A549 (cell line): Measurements from ENCODE around the gene MATN4. TPM values are rescaled to one million over a fixed set of nuclear protein-coding genes. Genes with fewer than 3 reads are reported as not detected.
A peak's percentile ranks its signal among the peaks of the same experiment; 100 is the strongest.

Source experiments
- ATAC-seq, 2 experiments: fragments of 200-7000 bp in 1 of 2; fragments of >200 bp in 1 of 2; cut with Nextera tagmentation in 1 of 2; cut with Tn5 transposase in 1 of 2; 3 replicates each; pipeline versions ENCODE4 v1.8.0 to v1.9.1; 2018 to 2020; ENCODE audit warnings: mild to moderate bottlenecking in 1 of 2, moderate library complexity in 1 of 2
- CTCF ChIA-PET: fragments of 300-600 bp; sonication (Branson Sonifier 250); formaldehyde crosslinking; extraction: SDS; loops from one replicate; lab custom pipeline; 2021; ENCODE audit warnings: antibody characterized with exemption, inconsistent platforms; lab: Yijun Ruan, JAX
- POLR2A ChIA-PET: fragments of 350-600 bp; formaldehyde crosslinking; extraction: SDS; loops from one replicate; lab custom pipeline; 2021; ENCODE audit warnings: antibody characterized with exemption, inconsistent platforms; lab: Yijun Ruan, JAX
- DNase-seq, 2 experiments: peaks; one replicate each; pipeline versions ENCODE4 v3.0.0 to v3.0.0-alpha.2; 2011 to 2016; ENCODE audit warnings: low read depth in 1 of 2, low spot score in 1 of 2
- FAIRE-seq: peaks from 2 replicates; lab custom pipeline; 2011; peaks lifted over from hg19 to GRCh38; lab: Jason Lieb, UNC
- H3K27ac ChIP-seq, 2 experiments: fragments of >200 bp; sonication (Bioruptor Twin); formaldehyde crosslinking; 3 replicates each; pipeline ENCODE4 v1.5.1; 2016 to 2017
- H3K4me1 ChIP-seq: fragments of >200 bp; sonication (Bioruptor Twin); formaldehyde crosslinking; 3 replicates; pipeline ENCODE4 v1.6.1; 2016
- H3K4me2 ChIP-seq: fragments of >200 bp; sonication (Bioruptor Twin); formaldehyde crosslinking; 3 replicates; pipeline ENCODE4 v1.6.1; 2016
- H3K4me3 ChIP-seq: fragments of >200 bp; sonication (Bioruptor Twin); formaldehyde crosslinking; 3 replicates; pipeline ENCODE4 v1.5.1; 2016
- H3K9me3 ChIP-seq: fragments of >200 bp; sonication (Bioruptor Twin); formaldehyde crosslinking; 3 replicates; pipeline ENCODE4 v1.6.1; 2016
- ATOH8 ChIP-seq: fragments of 250-450 bp; sonication (Bioruptor Pico); IDR thresholded peaks from 2 replicates; pipeline ENCODE4 v1.5.0; 2020; ENCODE audit warnings: low read depth, mild to moderate bottlenecking, moderate library complexity
- BHLHE40 ChIP-seq: IDR thresholded peaks from 2 replicates; pipeline ENCODE4 v1.6.1; 2012; ENCODE audit warnings: low read depth, low read length, inconsistent platforms
- CBX2 ChIP-seq: fragments of 200-600 bp; sonication (generic); IDR thresholded peaks from 2 replicates; pipeline ENCODE4 v1.6.1; 2016; ENCODE audit warnings: low read depth, mild to moderate bottlenecking, borderline replicate concordance
- CHD4 ChIP-seq: fragments of 200-600 bp; sonication (generic); IDR thresholded peaks from 2 replicates; pipeline ENCODE4 v1.6.1; 2016; ENCODE audit warnings: antibody characterized with exemption, mild to moderate bottlenecking, borderline replicate concordance
- EHF ChIP-seq: fragments of 250-450 bp; sonication (Bioruptor Pico); IDR thresholded peaks from 2 replicates; pipeline ENCODE4 v1.5.0; 2020; ENCODE audit warnings: mild to moderate bottlenecking
- EHMT2 ChIP-seq: fragments of 200-600 bp; sonication (generic); IDR thresholded peaks from 2 replicates; pipeline ENCODE4 v1.6.1; 2016; ENCODE audit warnings: antibody characterized with exemption, low read depth, mild to moderate bottlenecking, moderate library complexity
- FOSB ChIP-seq: fragments of 250-450 bp; sonication (Bioruptor Pico); IDR thresholded peaks from 2 replicates; pipeline ENCODE4 v1.5.0; 2020; ENCODE audit warnings: mild to moderate bottlenecking, moderate library complexity
- FOXS1 ChIP-seq: fragments of 250-450 bp; sonication (Bioruptor Pico); IDR thresholded peaks from 2 replicates; pipeline ENCODE4 v1.5.0; 2020; ENCODE audit warnings: mild to moderate bottlenecking, moderate library complexity
- HEYL ChIP-seq: fragments of 250-450 bp; sonication (Bioruptor Pico); IDR thresholded peaks from 2 replicates; pipeline ENCODE4 v1.8.0; 2021; ENCODE audit warnings: mild to moderate bottlenecking, moderate library complexity
- HMGXB4 ChIP-seq: fragments of 250-450 bp; sonication (Bioruptor Pico); IDR thresholded peaks from 2 replicates; pipeline ENCODE4 v1.5.0; 2021; ENCODE audit warnings: mild to moderate bottlenecking, moderate library complexity, borderline replicate concordance
- HOXB5 ChIP-seq: fragments of 250-450 bp; sonication (Bioruptor Pico); IDR thresholded peaks from 2 replicates; pipeline ENCODE4 v1.5.0; 2020; ENCODE audit warnings: mild to moderate bottlenecking, moderate library complexity
- MAFK ChIP-seq: fragments of 450-650 bp; IDR thresholded peaks from 2 replicates; pipeline ENCODE4 v1.6.1; 2014; ENCODE audit not compliant: partially characterized antibody
- NFE2L2 ChIP-seq: fragments of 150-350 bp; conservative IDR thresholded peaks from 2 replicates; pipeline ENCODE4 v1.6.1; 2014; ENCODE audit warnings: low read length
- NPAS2 ChIP-seq: fragments of 250-450 bp; sonication (Bioruptor Pico); IDR thresholded peaks from 2 replicates; pipeline ENCODE4 v1.8.0; 2022; ENCODE audit warnings: mild to moderate bottlenecking, moderate library complexity, borderline replicate concordance
- RARB ChIP-seq: fragments of 250-450 bp; sonication (Bioruptor Pico); IDR thresholded peaks from 2 replicates; pipeline ENCODE4 v1.8.0; 2021; ENCODE audit warnings: mild to moderate bottlenecking, moderate library complexity
- RFX5 ChIP-seq: fragments of 450-650 bp; IDR thresholded peaks from 2 replicates; pipeline ENCODE4 v1.7.1; 2014; ENCODE audit warnings: antibody characterized with exemption, mild to moderate bottlenecking, moderate library complexity
- RNF2 ChIP-seq: fragments of 200-600 bp; sonication (generic); IDR thresholded peaks from 2 replicates; pipeline ENCODE4 v1.6.1; 2016; ENCODE audit warnings: low read depth, mild to moderate bottlenecking, antibody characterized with exemption, moderate library complexity, borderline replicate concordance
- TP53 ChIP-seq: fragments of 250-450 bp; sonication (Bioruptor Pico); IDR thresholded peaks from 2 replicates; pipeline ENCODE4 v1.5.0; 2021; ENCODE audit warnings: mild to moderate bottlenecking, moderate library complexity
- ZC3H11A ChIP-seq: fragments of 450-650 bp; IDR thresholded peaks from 2 replicates; pipeline ENCODE4 v1.6.1; 2014; ENCODE audit warnings: antibody characterized with exemption, mild to moderate bottlenecking
- WGBS: methylation state at CpG from one replicate; pipeline ENCODE4 v1.1.6; 2017; ENCODE audit errors: missing lambda C conversion rate; 5-methylcytosine and 5-hydroxymethylcytosine counted together
- polyA plus RNA-seq, 4 experiments: library from polyadenylated mRNA; depleted of rRNA in 3 of 4; stranded (reverse); fragments of >200 nt; fragmentation: RNase III in 1 of 4; extraction: RNeasy Plus Mini Kit Qiagen cat#74134 plus additional on column Dnase treatment in 1 of 4; gene quantifications; 2 replicates in 3 of 4; 3 replicates in 1 of 4; pipeline ENCODE4 v1.2.3, GENCODE V29; 2011 to 2017
- TF ChIP-seq, protein P1 (sequence below): fragments of 450-650 bp; IDR thresholded peaks from 2 replicates; pipeline ENCODE4 v1.6.1; 2014; ENCODE audit warnings: antibody characterized with exemption

The MATN4 gene
- polyA plus RNA-seq, 2 of the 4 experiments (the other 2 are of a cell fraction): 0.04 to 0.05 TPM

GRCh38 chr20:45251884-45252560, 56.1 kb downstream of the MATN4 start:
- Histone ChIP-seq H3K4me2 (no peak overlapping the region), H3K27ac (no peak overlapping the region), H3K4me1 (peaks cover 23% of the 10 kb centered on the region), H3K4me3 (no peak overlapping the region), H3K9me3 (no peaks in the 10 kb centered on the region)
- no peak for FAIRE-seq
- ChIA-PET POLR2A (no interaction called here), CTCF (interaction anchor here (1.4 kb wide), 1 partner anchor 140 kb away, joined by 3 read pairs; no protein-coding TSS in a partner anchor)
- DNase-seq: no peak
- 34% methylated on average over 5 of the region's 5 CpGs for WGBS
- ATAC-seq: no peak
- TF ChIP-seq MAFK: peak; percentile 91
- TF ChIP-seq TP53 (CRISPR knock-in tag): no peak
- TF ChIP-seq ATOH8 (CRISPR knock-in tag): no peak

DNA sequence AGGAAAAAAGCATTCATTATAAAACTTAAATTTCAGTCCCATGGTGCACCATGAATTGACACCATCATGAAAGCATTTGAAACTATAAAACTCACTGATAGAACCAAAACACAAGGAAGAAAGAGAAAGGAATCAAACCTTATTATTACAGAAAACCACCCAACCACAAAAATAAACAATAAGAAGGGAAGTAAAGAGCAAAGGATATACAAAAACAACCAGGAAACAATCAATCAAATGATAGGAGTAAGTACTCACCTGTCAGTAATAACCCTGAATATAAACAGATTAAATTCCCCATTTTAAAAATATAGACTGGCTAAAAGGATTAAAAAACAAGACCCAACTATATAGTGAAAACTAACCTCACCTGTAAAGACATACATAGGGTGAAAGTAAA, 59.5 kb downstream of the MATN4 start:
- H3K4me2 ChIP-seq: no peak overlapping the region
- no peak overlapping the region for H3K27ac ChIP-seq
- ATAC-seq (no peak), DNase-seq (no peak), FAIRE-seq (no peak)
- H3K9me3 ChIP-seq: no peaks in the 10 kb centered on the region
- peaks cover 2% of the 10 kb centered on the region; the same call in 2 of the 3 replicates for H3K4me1 ChIP-seq
- CTCF ChIA-PET: no interaction called here
- no peak overlapping the region for H3K4me3 ChIP-seq
- POLR2A ChIA-PET: no interaction called here
- TF ChIP-seq ZC3H11A: no peak
- TF ChIP-seq HEYL (CRISPR knock-in tag): no peak
- TF ChIP-seq, protein P1, sequence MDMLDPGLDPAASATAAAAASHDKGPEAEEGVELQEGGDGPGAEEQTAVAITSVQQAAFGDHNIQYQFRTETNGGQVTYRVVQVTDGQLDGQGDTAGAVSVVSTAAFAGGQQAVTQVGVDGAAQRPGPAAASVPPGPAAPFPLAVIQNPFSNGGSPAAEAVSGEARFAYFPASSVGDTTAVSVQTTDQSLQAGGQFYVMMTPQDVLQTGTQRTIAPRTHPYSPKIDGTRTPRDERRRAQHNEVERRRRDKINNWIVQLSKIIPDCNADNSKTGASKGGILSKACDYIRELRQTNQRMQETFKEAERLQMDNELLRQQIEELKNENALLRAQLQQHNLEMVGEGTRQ: no peak
- no peak for TF ChIP-seq FOXS1 (CRISPR knock-in tag)
- no peak for TF ChIP-seq RFX5
- no peak for TF ChIP-seq HOXB5 (CRISPR knock-in tag)
- TF ChIP-seq RNF2: no peak
- no peak for TF ChIP-seq CBX2
- TF ChIP-seq TP53 (CRISPR knock-in tag): no peak
- no peak for TF ChIP-seq EHF (CRISPR knock-in tag)
- TF ChIP-seq BHLHE40: no peak
- TF ChIP-seq CHD4: no peak
- no peak for TF ChIP-seq EHMT2
- TF ChIP-seq HMGXB4: no peak

GRCh38 chr20:45247865-45248264, 60.2 kb downstream of the MATN4 start:
- no peak for FAIRE-seq
- Histone ChIP-seq H3K27ac (no peak overlapping the region), H3K9me3 (no peaks in the 10 kb centered on the region), H3K4me3 (no peak overlapping the region), H3K4me1 (no peaks in the 10 kb centered on the region), H3K4me2 (no peak overlapping the region)
- DNase-seq: no peak
- WGBS: 33% methylated on average over 1 of the region's 1 CpG
- ATAC-seq: no peak
- ChIA-PET POLR2A (no interaction called here), CTCF (no interaction called here)
- TF ChIP-seq NFE2L2: no peak
- no peak for TF ChIP-seq NPAS2 (CRISPR knock-in tag)
- TF ChIP-seq RARB (CRISPR knock-in tag): no peak
- TF ChIP-seq FOSB (CRISPR knock-in tag): no peak
